Neural cell (in vitro differentiated cells): ENCODE measurements around the gene ATG4D. TPM values are rescaled to one million over a fixed set of nuclear protein-coding genes. Genes with fewer than 3 reads are reported as not detected.

Source experiments
- H2AFZ ChIP-seq: fragments of 200-600, 300-800 bp; sonication (generic), shearing (Covaris generic); 2 replicates; pipeline ENCODE4 v1.6.0; 2014; ENCODE audit warnings: low read depth, mild to moderate bottlenecking, antibody characterized with exemption, low read length, moderate library complexity
- H3F3A ChIP-seq: fragments of 200-600 bp; shearing (Covaris generic); 2 replicates; pipeline ENCODE4 v1.6.1; 2016; ENCODE audit warnings: mild to moderate bottlenecking, moderate library complexity, mixed read lengths, antibody characterized with exemption, low read length; ENCODE audit not compliant: insufficient read depth, poor library complexity, severe bottlenecking
- H3K27ac ChIP-seq: fragments of 200-600, 300-800 bp; sonication (generic), shearing (Covaris generic); 2 replicates; pipeline ENCODE4 v1.5.1; 2014; ENCODE audit warnings: mild to moderate bottlenecking, low read length, moderate library complexity
- H3K27me3 ChIP-seq: fragments of 300-800, 200-600 bp; sonication (generic), shearing (Covaris generic); 2 replicates; pipeline ENCODE4 v1.6.0; 2014; ENCODE audit warnings: mild to moderate bottlenecking, low read depth, low read length, moderate library complexity; ENCODE audit not compliant: insufficient read depth
- H3K36me3 ChIP-seq: fragments of 300-800, 200-600 bp; sonication (generic), shearing (Covaris generic); 2 replicates; pipeline ENCODE4 v1.5.1; 2014; ENCODE audit warnings: mild to moderate bottlenecking, antibody characterized with exemption, low read length, moderate library complexity; ENCODE audit not compliant: insufficient read depth
- H3K4me2 ChIP-seq: fragments of 300-800, 200-600 bp; sonication (generic), shearing (Covaris generic); 2 replicates; pipeline ENCODE4 v1.6.0; 2014; ENCODE audit warnings: mild to moderate bottlenecking, low read length
- H3K4me3 ChIP-seq: fragments of 300-800, 200-600 bp; sonication (generic), shearing (Covaris generic); 2 replicates; pipeline ENCODE4 v1.5.1; 2014; ENCODE audit warnings: mild to moderate bottlenecking, low read length, moderate library complexity
- H3K79me2 ChIP-seq: fragments of 200-600 bp; shearing (Covaris generic); replicated peaks from 2 replicates; pipeline ENCODE4 v1.6.0; 2014; ENCODE audit warnings: mild to moderate bottlenecking, low read length, moderate library complexity; ENCODE audit not compliant: insufficient read depth
- H3K9ac ChIP-seq: fragments of 300-800, 200-600 bp; sonication (generic), shearing (Covaris generic); 2 replicates; pipeline ENCODE4 v1.6.1; 2016; ENCODE audit warnings: mild to moderate bottlenecking, low read length, mixed read lengths
- H3K9me2 ChIP-seq: fragments of 200-600 bp; shearing (Covaris generic); 2 replicates; pipeline ENCODE4 v1.6.1; 2016; ENCODE audit warnings: mild to moderate bottlenecking, low read length, mixed read lengths; ENCODE audit not compliant: insufficient read depth
- H3K9me3 ChIP-seq: fragments of 200-600, 300-800 bp; sonication (generic), shearing (Covaris generic); 2 replicates; pipeline ENCODE4 v1.6.1; 2016; ENCODE audit warnings: mild to moderate bottlenecking, mixed run types, low read length, moderate library complexity, mixed read lengths
- H4K20me1 ChIP-seq: fragments of 200-600 bp; shearing (Covaris generic); 2 replicates; pipeline ENCODE4 v1.6.1; 2016; ENCODE audit warnings: mild to moderate bottlenecking, mixed run types; ENCODE audit not compliant: insufficient read depth
- CTCF ChIP-seq: fragments of 450-650 bp; IDR thresholded peaks from 2 replicates; pipeline ENCODE4 v1.5.1; 2014; ENCODE audit warnings: antibody characterized with exemption, mild to moderate bottlenecking, moderate library complexity; ENCODE audit not compliant: poor library complexity, severe bottlenecking
- EP300 ChIP-seq: fragments of 450-650 bp; conservative IDR thresholded peaks from 2 replicates; pipeline ENCODE4 v1.6.1; 2014; ENCODE audit warnings: antibody characterized with exemption, mild to moderate bottlenecking, moderate library complexity; ENCODE audit not compliant: poor library complexity, severe bottlenecking
- EZH2 ChIP-seq: fragments of 200-600, 300-800 bp; shearing (Covaris generic), sonication (generic); IDR thresholded peaks from 2 replicates; pipeline ENCODE4 v1.6.1; 2014; ENCODE audit warnings: antibody characterized with exemption, low read length, borderline replicate concordance, mild to moderate bottlenecking; ENCODE audit not compliant: insufficient read depth, poor library complexity, severe bottlenecking
- MXI1 ChIP-seq: fragments of 450-650 bp; conservative IDR thresholded peaks from 2 replicates; pipeline ENCODE4 v1.6.1; 2014; ENCODE audit warnings: antibody characterized with exemption, mild to moderate bottlenecking; ENCODE audit not compliant: poor library complexity, severe bottlenecking
- POLR2AphosphoS5 ChIP-seq: IDR thresholded peaks from 2 replicates; pipeline ENCODE4 v1.6.1; 2012
- RAD21 ChIP-seq: fragments of 450-650 bp; conservative IDR thresholded peaks from 2 replicates; pipeline ENCODE4 v1.6.1; 2014; ENCODE audit warnings: antibody characterized with exemption, mild to moderate bottlenecking, moderate library complexity
- REST ChIP-seq: IDR thresholded peaks from 2 replicates; pipeline ENCODE4 v1.6.1; 2012; ENCODE audit warnings: borderline replicate concordance
- SMC3 ChIP-seq: fragments of 450-650 bp; conservative IDR thresholded peaks from 2 replicates; pipeline ENCODE4 v1.6.1; 2014; ENCODE audit warnings: antibody characterized with exemption, mild to moderate bottlenecking, moderate library complexity; ENCODE audit not compliant: poor library complexity
- TAF1 ChIP-seq: IDR thresholded peaks from 2 replicates; pipeline ENCODE4 v1.6.1; 2012; ENCODE audit warnings: low read depth
- polyA plus RNA-seq: library from polyadenylated mRNA; depleted of rRNA; stranded (reverse); fragments of >200 nt; gene quantifications from 2 replicates; pipeline ENCODE4 v1.2.3, GENCODE V29; 2014

The ATG4D gene
- polyA plus RNA-seq, 1 donor from 2014 or later, result 50.2 TPM

GRCh38 chr19:10535613-10536012 is 8.1 kb upstream of the ATG4D start:
- H4K20me1 ChIP-seq, result no peaks in the 10 kb centered on the region
- no peaks in the 10 kb centered on the region for H3K36me3 ChIP-seq
- no peak overlapping the region for H3K9ac ChIP-seq
- TF ChIP-seq POLR2AphosphoS5, result no peak
- TF ChIP-seq EP300, result no peak
- TF ChIP-seq TAF1, result no peak
- no peak for TF ChIP-seq EZH2
- TF ChIP-seq REST, result no peak
- TF ChIP-seq RAD21, result no peak
- TF ChIP-seq SMC3, result no peak
- TF ChIP-seq CTCF, result no peak
- no peak for TF ChIP-seq MXI1
- H2AFZ ChIP-seq, result no peak overlapping the region
- H3K4me2 ChIP-seq, result no peak overlapping the region
- H3F3A ChIP-seq, result no peaks in the 10 kb centered on the region
- H3K27ac ChIP-seq, result no peak overlapping the region
- no peaks in the 10 kb centered on the region for H3K9me3 ChIP-seq
- no peaks in the 10 kb centered on the region for H3K79me2 ChIP-seq
- H3K27me3 ChIP-seq, result no peaks in the 10 kb centered on the region
- H3K4me3 ChIP-seq, result no peak overlapping the region
- no peaks in the 10 kb centered on the region for H3K9me2 ChIP-seq

- Histone ChIP-seq H2AFZ (no peak overlapping the region), H3K79me2 (no peaks in the 10 kb centered on the region), H4K20me1 (no peaks in the 10 kb centered on the region), H3K4me3 (no peak overlapping the region), H3K27me3 (no peaks in the 10 kb centered on the region), H3K27ac (no peak overlapping the region), H3K9ac (no peak overlapping the region), H3K9me3 (no peaks in the 10 kb centered on the region), H3K36me3 (no peaks in the 10 kb centered on the region), H3K9me2 (no peaks in the 10 kb centered on the region), H3K4me2 (no peak overlapping the region), H3F3A (no peaks in the 10 kb centered on the region)
- TF ChIP-seq CTCF (no peak), EP300 (no peak), MXI1 (no peak), EZH2 (no peak), TAF1 (no peak), POLR2AphosphoS5 (no peak), RAD21 (no peak), SMC3 (no peak), REST (no peak)
Measured at GRCh38 chr19:10537668-10538067, 6.0 kb upstream of the ATG4D start.
